ENCODE data around the gene RGMB. TPM values are rescaled to one million over a fixed set of nuclear protein-coding genes. Genes with fewer than 3 reads are reported as not detected.

Gene RGMB
- total RNA-seq, 1 donor from 2014 or later = 24.5 TPM

GRCh38 chr5:98768960-98769209 lies 4.6 kb upstream of the RGMB start:
- H3K27ac Mint-ChIP-seq (ENCODE audit: unreplicated experiment) = no peak overlapping the region
- no peaks in the 10 kb centered on the region for H3K9me3 Mint-ChIP-seq (ENCODE audit: unreplicated experiment)
- TF ChIP-seq CTCF (IDR thresholded peaks at IDR 0.05; ENCODE audit: unreplicated experiment) = no peak
- H3K36me3 Mint-ChIP-seq (ENCODE audit: low read depth, unreplicated experiment) = peaks cover 7% of the 10 kb centered on the region
- H3K4me3 Mint-ChIP-seq (ENCODE audit: unreplicated experiment) = no peak overlapping the region
- H3K4me1 Mint-ChIP-seq (ENCODE audit: unreplicated experiment) = peaks cover 15% of the 10 kb centered on the region
- no peak for DNase-seq (ENCODE audit: low spot score)
- H3K27me3 Mint-ChIP-seq (ENCODE audit: unreplicated experiment) = peaks cover 13% of the 10 kb centered on the region

- Mint-ChIP-seq H3K4me1 (ENCODE audit: unreplicated experiment) (peaks cover 16% of the 10 kb centered on the region), H3K27ac (ENCODE audit: unreplicated experiment) (no peak overlapping the region), H3K36me3 (ENCODE audit: low read depth, unreplicated experiment) (peaks cover 7% of the 10 kb centered on the region), H3K4me3 (ENCODE audit: unreplicated experiment) (peak overlapping the region; percentile 95), H3K27me3 (ENCODE audit: unreplicated experiment) (peaks cover 14% of the 10 kb centered on the region), H3K9me3 (ENCODE audit: unreplicated experiment) (no peaks in the 10 kb centered on the region)
- TF ChIP-seq CTCF (IDR thresholded peaks at IDR 0.05; ENCODE audit: unreplicated experiment) = peak; percentile 79
- peak; percentile 69 for DNase-seq (ENCODE audit: low spot score)
Observed at GRCh38 chr5:98769210-98769958, 4.1 kb upstream of the RGMB start.

- H3K4me1 Mint-ChIP-seq (ENCODE audit: unreplicated experiment) = peaks cover 21% of the 10 kb centered on the region
- peak; percentile 40 for DNase-seq (ENCODE audit: low spot score)
- no peak for TF ChIP-seq CTCF (IDR thresholded peaks at IDR 0.05; ENCODE audit: unreplicated experiment)
- peak overlapping the region; percentile 95 for H3K4me3 Mint-ChIP-seq (ENCODE audit: unreplicated experiment)
- peaks cover 19% of the 10 kb centered on the region for H3K27me3 Mint-ChIP-seq (ENCODE audit: unreplicated experiment)
- H3K36me3 Mint-ChIP-seq (ENCODE audit: low read depth, unreplicated experiment) = peaks cover 7% of the 10 kb centered on the region
- H3K9me3 Mint-ChIP-seq (ENCODE audit: unreplicated experiment) = no peaks in the 10 kb centered on the region
- no peak overlapping the region for H3K27ac Mint-ChIP-seq (ENCODE audit: unreplicated experiment)
Observed at GRCh38 chr5:98769959-98770208, 3.6 kb upstream of the RGMB start.

- no peaks in the 10 kb centered on the region for H3K9me3 Mint-ChIP-seq (ENCODE audit: unreplicated experiment)
- no peak overlapping the region for H3K27ac Mint-ChIP-seq (ENCODE audit: unreplicated experiment)
- peak overlapping the region; percentile 95 for H3K4me3 Mint-ChIP-seq (ENCODE audit: unreplicated experiment)
- peaks cover 21% of the 10 kb centered on the region for H3K27me3 Mint-ChIP-seq (ENCODE audit: unreplicated experiment)
- TF ChIP-seq CTCF (IDR thresholded peaks at IDR 0.05; ENCODE audit: unreplicated experiment) = no peak
- peaks cover 7% of the 10 kb centered on the region for H3K36me3 Mint-ChIP-seq (ENCODE audit: low read depth, unreplicated experiment)
- peak; percentile 39 for DNase-seq (ENCODE audit: low spot score)
- peaks cover 26% of the 10 kb centered on the region for H3K4me1 Mint-ChIP-seq (ENCODE audit: unreplicated experiment)
Observed at GRCh38 chr5:98770209-98770910, 3.1 kb upstream of the RGMB start.

GRCh38 chr5:98770911-98771322 lies 2.5 kb upstream of the RGMB start:
- H3K4me3 Mint-ChIP-seq (ENCODE audit: unreplicated experiment) = peak overlapping the region; percentile 95
- H3K9me3 Mint-ChIP-seq (ENCODE audit: unreplicated experiment) = no peaks in the 10 kb centered on the region
- H3K27ac Mint-ChIP-seq (ENCODE audit: unreplicated experiment) = peak overlapping the region; percentile 38
- TF ChIP-seq CTCF (IDR thresholded peaks at IDR 0.05; ENCODE audit: unreplicated experiment) = no peak
- H3K27me3 Mint-ChIP-seq (ENCODE audit: unreplicated experiment) = peaks cover 21% of the 10 kb centered on the region
- peaks cover 7% of the 10 kb centered on the region for H3K36me3 Mint-ChIP-seq (ENCODE audit: low read depth, unreplicated experiment)
- peaks cover 30% of the 10 kb centered on the region for H3K4me1 Mint-ChIP-seq (ENCODE audit: unreplicated experiment)
- no peak for DNase-seq (ENCODE audit: low spot score)
